SU-DHL-6 (cell line): ENCODE data around the gene FAM168B.

ENCODE experiments used
- H2AFZ ChIP-seq: fragments of 200-600 bp; sonication (generic); 2 replicates; pipeline ENCODE4 v1.6.1; 2014; ENCODE audit warnings: low read depth, mild to moderate bottlenecking, moderate library complexity, mixed read lengths, antibody characterized with exemption, low read length; ENCODE audit not compliant: severe bottlenecking
- H3F3A ChIP-seq: fragments of 200-600 bp; shearing (Covaris generic); 2 replicates; pipeline ENCODE4 v1.6.0; 2016; ENCODE audit warnings: antibody characterized with exemption, mild to moderate bottlenecking; ENCODE audit not compliant: insufficient read depth
- H3K27ac ChIP-seq: fragments of 200-600 bp; sonication (generic); 2 replicates; pipeline ENCODE4 v1.5.1; 2016; ENCODE audit warnings: low read depth, mild to moderate bottlenecking, low read length, moderate library complexity, mixed read lengths
- H3K27me3 ChIP-seq: fragments of 200-600 bp; sonication (generic), shearing (Covaris generic); 2 replicates; pipeline ENCODE4 v1.6.0; 2014; ENCODE audit warnings: mild to moderate bottlenecking, low read length
- H3K36me3 ChIP-seq: fragments of 200-600 bp; sonication (generic); 2 replicates; pipeline ENCODE4 v1.6.1; 2014; ENCODE audit warnings: mild to moderate bottlenecking, low read length, mixed read lengths
- H3K4me2 ChIP-seq: fragments of 300-600, 200-600 bp; shearing (Covaris generic), sonication (generic); 2 replicates; pipeline ENCODE4 v1.6.0; 2014; ENCODE audit warnings: low read length, low read depth, mild to moderate bottlenecking; ENCODE audit not compliant: poor library complexity, severe bottlenecking
- H3K4me3 ChIP-seq: fragments of 200-600 bp; sonication (generic); 2 replicates; pipeline ENCODE4 v1.5.1; 2014; ENCODE audit warnings: antibody characterized with exemption, low read length, mild to moderate bottlenecking, mixed read lengths; ENCODE audit not compliant: insufficient read depth, poor library complexity, severe bottlenecking
- H3K79me2 ChIP-seq: fragments of 200-600 bp; sonication (generic); 2 replicates; pipeline ENCODE4 v1.6.1; 2014; ENCODE audit warnings: mild to moderate bottlenecking, low read length, moderate library complexity; ENCODE audit not compliant: insufficient read depth
- H3K9ac ChIP-seq: fragments of 200-600 bp; sonication (generic); 2 replicates; pipeline ENCODE4 v1.7.0; 2014; ENCODE audit warnings: mild to moderate bottlenecking, low read length
- H3K9me2 ChIP-seq: fragments of 200-600 bp; sonication (generic); replicated peaks from 2 replicates; pipeline ENCODE4 v1.6.1; 2014; ENCODE audit warnings: low read length; ENCODE audit not compliant: insufficient read depth
- H3K9me3 ChIP-seq: fragments of 200-600 bp; sonication (generic); 2 replicates; pipeline ENCODE4 v1.6.1; 2014; ENCODE audit warnings: low read length, mixed read lengths; ENCODE audit not compliant: insufficient read depth
- H4K20me1 ChIP-seq: fragments of 200-600 bp; sonication (generic); 2 replicates; pipeline ENCODE4 v1.6.1; 2014; ENCODE audit warnings: low read depth, mild to moderate bottlenecking, antibody characterized with exemption, low read length, moderate library complexity, mixed read lengths
- EZH2phosphoT487 ChIP-seq: fragments of 200-600 bp; sonication (generic), shearing (Covaris generic); conservative IDR thresholded peaks from 2 replicates; pipeline ENCODE4 v1.6.1; 2018; ENCODE audit warnings: mild to moderate bottlenecking, antibody characterized with exemption, low read length, moderate library complexity, mixed read lengths
- TF ChIP-seq, protein P1 (sequence below): fragments of 200-600 bp; sonication (generic); IDR thresholded peaks from one replicate; pipeline ENCODE4 v1.5.1; 2017; ENCODE audit warnings: antibody characterized with exemption, mild to moderate bottlenecking, low read length, moderate library complexity; ENCODE audit not compliant: insufficient read depth, poor library complexity, severe bottlenecking

The FAM168B gene

DNA sequence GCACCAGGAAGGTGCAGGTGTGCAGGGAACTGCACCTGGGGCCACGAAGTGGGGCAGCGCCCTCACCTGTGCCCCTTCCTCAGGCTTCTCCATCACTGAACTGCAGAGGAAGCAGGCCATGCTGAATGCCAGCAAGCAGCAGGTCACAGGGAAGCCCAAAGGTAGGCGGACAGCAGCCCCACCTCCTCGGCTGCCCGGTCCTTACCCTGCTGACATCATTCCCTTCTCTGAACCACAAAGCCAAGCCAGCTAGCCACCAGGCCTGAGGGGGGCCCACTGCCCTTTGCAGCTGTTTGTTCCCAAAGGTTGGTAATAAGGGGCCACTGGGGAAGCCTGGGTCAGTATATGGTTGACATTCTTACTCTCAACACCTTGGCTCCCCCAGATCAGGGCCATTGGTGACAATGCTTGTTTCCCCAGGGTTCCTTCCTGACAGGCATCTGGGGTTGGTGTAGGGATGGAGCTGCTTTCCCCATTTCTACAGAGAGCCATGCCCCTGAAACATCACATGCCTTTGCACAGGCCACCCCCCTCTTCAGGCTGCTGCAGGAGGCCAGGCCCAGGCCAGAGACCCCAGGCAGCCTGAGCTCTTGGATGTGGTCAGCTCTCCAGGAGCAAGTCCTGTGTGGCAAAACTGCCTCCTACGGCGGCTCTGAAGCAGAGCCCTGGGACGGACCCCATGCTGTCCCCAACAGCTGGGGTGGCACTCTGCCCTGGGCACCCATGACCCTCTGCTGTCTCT, 47.8 kb downstream of the FAM168B start:
- no peak overlapping the region for H3K27ac ChIP-seq
- no peak overlapping the region for H3K4me3 ChIP-seq
- TF ChIP-seq, protein P1, sequence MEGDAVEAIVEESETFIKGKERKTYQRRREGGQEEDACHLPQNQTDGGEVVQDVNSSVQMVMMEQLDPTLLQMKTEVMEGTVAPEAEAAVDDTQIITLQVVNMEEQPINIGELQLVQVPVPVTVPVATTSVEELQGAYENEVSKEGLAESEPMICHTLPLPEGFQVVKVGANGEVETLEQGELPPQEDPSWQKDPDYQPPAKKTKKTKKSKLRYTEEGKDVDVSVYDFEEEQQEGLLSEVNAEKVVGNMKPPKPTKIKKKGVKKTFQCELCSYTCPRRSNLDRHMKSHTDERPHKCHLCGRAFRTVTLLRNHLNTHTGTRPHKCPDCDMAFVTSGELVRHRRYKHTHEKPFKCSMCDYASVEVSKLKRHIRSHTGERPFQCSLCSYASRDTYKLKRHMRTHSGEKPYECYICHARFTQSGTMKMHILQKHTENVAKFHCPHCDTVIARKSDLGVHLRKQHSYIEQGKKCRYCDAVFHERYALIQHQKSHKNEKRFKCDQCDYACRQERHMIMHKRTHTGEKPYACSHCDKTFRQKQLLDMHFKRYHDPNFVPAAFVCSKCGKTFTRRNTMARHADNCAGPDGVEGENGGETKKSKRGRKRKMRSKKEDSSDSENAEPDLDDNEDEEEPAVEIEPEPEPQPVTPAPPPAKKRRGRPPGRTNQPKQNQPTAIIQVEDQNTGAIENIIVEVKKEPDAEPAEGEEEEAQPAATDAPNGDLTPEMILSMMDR: no peak
- no peak for TF ChIP-seq EZH2phosphoT487
- no peak overlapping the region for H3K9ac ChIP-seq
- H3K36me3 ChIP-seq: peaks cover 7% of the 10 kb centered on the region; the same call in 1 of the 2 replicates
- H3K9me2 ChIP-seq: no peaks in the 10 kb centered on the region
- 0 out of 2 replicates have a peak, but pooled peaks cover 5% of the 10 kb centered on the region for H4K20me1 ChIP-seq
- H3F3A ChIP-seq: no peaks in the 10 kb centered on the region
- H2AFZ ChIP-seq: no peak overlapping the region
- no peaks in the 10 kb centered on the region for H3K27me3 ChIP-seq
- no peaks in the 10 kb centered on the region for H3K9me3 ChIP-seq
- H3K79me2 ChIP-seq: no peaks in the 10 kb centered on the region
- no peak overlapping the region for H3K4me2 ChIP-seq

DNA sequence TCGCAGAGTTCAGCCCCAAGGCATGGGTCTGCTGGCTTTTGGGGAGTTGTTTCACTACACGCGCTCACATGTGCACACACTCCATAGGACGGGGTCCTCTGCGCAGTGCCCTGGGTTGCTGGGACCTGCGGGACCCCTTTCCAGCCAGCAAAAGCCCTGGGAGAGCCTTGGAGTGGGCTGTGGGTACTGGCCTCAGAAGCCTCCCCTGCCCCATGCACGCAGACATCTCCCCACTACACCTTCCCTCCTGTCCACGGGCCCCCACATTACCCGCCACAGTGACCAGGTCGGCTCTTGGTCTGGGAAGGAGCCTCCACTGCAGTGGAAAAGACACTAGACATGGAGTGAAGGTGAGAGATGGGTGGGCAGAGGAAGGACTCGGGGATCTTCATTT, 48.5 kb downstream of the FAM168B start:
- H3K27me3 ChIP-seq: no peaks in the 10 kb centered on the region
- 0 out of 2 replicates have a peak, but pooled peaks cover 3% of the 10 kb centered on the region for H4K20me1 ChIP-seq
- H3K27ac ChIP-seq: no peak overlapping the region
- no peak overlapping the region for H3K9ac ChIP-seq
- no peak overlapping the region for H3K4me2 ChIP-seq
- H3K9me2 ChIP-seq: no peaks in the 10 kb centered on the region
- TF ChIP-seq, protein P1: no peak
- no peak for TF ChIP-seq EZH2phosphoT487
- H3K4me3 ChIP-seq: no peak overlapping the region
- H2AFZ ChIP-seq: no peak overlapping the region
- peaks cover under 1% of the 10 kb centered on the region; the same call in 1 of the 2 replicates for H3K36me3 ChIP-seq
- no peaks in the 10 kb centered on the region for H3K79me2 ChIP-seq
- no peaks in the 10 kb centered on the region for H3F3A ChIP-seq
- H3K9me3 ChIP-seq: no peaks in the 10 kb centered on the region

DNA sequence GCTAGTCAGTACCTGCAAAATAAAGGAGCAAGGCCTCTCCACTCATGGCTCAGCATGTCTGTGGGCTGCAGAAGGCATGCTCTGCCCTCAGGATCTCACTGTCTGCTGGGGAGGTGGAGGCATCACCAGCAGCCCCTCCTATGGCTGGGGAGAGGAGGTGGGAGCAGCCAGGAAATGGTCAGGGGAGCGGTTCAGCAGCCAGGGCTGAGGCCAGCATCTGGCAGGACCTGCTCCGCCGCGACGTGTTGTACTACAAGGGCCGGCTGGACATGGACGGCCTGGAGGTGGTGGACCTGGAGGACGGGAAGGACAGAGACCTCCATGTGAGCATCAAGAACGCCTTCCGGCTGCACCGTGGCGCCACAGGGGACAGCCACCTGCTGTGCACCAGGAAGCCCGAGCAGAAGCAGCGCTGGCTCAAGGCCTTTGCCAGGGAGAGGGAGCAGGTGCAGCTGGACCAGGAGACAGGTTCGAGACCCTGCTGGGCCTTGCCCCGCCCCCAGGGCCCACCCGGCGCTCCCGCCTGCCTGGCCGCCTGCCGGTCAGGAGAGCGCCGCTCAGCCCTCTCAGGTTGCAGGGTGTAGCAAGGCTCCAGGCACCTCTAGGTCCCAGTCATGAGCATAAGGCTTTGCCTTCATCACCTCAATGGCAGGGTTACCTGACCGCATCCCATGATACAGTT, 49.0 kb downstream of the FAM168B start:
- no peaks in the 10 kb centered on the region for H4K20me1 ChIP-seq
- no peaks in the 10 kb centered on the region for H3K79me2 ChIP-seq
- H3K9me2 ChIP-seq: no peaks in the 10 kb centered on the region
- H3K9ac ChIP-seq: no peak overlapping the region
- no peaks in the 10 kb centered on the region for H3K36me3 ChIP-seq
- no peak overlapping the region for H2AFZ ChIP-seq
- H3K4me2 ChIP-seq: no peak overlapping the region
- H3K4me3 ChIP-seq: no peak overlapping the region
- no peaks in the 10 kb centered on the region for H3F3A ChIP-seq
- H3K27ac ChIP-seq: no peak overlapping the region
- H3K27me3 ChIP-seq: no peaks in the 10 kb centered on the region
- H3K9me3 ChIP-seq: no peaks in the 10 kb centered on the region
- TF ChIP-seq, protein P1: no peak
- no peak for TF ChIP-seq EZH2phosphoT487
